Stimulated activated CD8-positive, alpha-beta memory T cell treated with anti-CD3 and anti-CD28 coated beads, Interleukin-4, amount 100 ng/mL, for 24 hours (primary cell): ENCODE results near the gene ADGRF4.
"Not testable (repeated sequence)": the region's sequence is repeated elsewhere in the genome, so short reads cannot be mapped to it uniquely, and the experiment has no call there.

Source experiments
- DNase-seq: peaks from one replicate; pipeline ENCODE4 v3.0.0-alpha.2; 2020; ENCODE audit warnings: low read depth

The ADGRF4 gene

GRCh38 chr6:47736083-47736700 is 37.8 kb downstream of the ADGRF4 start:
- DNase-seq: no peak

DNA sequence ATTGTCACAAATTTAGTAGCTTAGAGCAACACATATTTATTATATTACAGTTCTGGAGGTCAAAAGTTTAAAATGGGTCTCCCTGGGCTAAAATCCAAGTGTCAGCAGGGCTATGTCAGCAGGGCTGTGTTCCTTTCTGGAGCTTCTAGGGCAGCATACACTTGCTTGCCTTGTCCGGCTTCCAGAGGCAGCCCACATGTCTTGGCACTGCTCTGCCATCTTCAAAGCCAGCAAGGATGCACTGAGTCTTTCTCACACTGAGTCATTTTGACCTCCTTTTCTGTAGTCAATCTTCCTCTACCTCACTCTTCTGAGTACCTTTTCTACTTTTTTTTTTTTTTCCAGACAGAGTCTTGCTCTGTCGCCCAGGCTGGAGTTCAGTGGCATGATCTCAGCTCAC is 39.0 kb downstream of the ADGRF4 start:
- no peak for DNase-seq

DNA sequence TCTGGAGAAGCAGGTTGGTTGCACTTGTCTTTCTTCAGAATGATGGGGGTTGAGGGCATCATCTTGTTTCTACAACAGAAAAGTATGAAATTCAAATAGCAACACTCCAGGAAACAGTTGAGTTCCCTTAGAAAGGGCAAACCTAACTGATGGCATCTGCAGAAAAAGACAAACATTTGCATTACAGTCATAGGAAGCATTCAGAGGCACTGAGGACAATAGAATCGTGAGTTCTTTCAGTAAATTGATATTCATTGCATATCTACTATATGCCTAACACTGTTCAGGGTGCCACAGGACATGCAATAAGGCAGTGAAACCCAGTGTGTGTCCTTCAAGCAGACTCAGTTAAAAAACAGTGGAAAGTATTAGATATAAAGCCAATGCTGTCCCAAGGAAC is 42.3 kb downstream of the ADGRF4 start:
- DNase-seq: no peak

DNA sequence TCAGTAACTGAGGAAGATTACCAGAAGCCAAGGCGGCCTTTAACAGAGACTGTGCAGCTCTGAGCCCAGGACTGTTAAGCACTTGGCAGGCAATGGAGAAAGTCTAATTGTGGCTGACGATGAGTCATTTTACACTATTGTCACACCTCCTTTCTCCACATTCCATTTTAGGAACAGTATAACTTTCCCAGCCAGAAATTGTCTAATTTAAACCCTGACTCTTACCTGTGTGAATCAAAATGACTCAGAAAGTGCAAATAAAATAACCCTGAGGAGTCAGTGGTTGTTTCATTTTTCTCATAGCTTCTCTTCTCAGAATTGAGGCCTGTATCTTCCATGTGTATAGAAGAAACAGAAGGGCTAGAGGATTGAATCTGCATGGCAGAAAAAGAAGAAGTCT is 43.4 kb downstream of the ADGRF4 start:
- DNase-seq: no peak

DNA sequence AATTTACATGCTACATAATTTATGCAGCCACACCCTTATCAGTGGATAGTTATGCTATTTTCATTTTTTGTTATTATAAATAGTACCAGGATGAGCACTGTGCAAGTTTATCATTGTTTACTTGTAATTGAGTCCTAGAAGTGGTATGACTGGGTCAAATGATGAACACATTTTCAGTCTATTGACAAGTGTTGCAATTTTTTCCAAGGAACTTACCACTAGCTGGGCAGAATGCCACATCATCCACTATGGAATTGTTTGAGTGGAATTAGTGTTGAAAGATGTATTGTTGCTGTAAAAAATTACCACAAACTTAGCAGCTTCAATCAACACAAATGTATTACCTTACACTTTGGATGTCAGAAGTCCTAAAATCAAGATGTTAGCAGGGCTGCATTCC is 45.4 kb downstream of the ADGRF4 start:
- DNase-seq: no peak

GRCh38 chr6:47745269-47745668 is 46.9 kb downstream of the ADGRF4 start:
- DNase-seq: not testable (repeated sequence)

DNA sequence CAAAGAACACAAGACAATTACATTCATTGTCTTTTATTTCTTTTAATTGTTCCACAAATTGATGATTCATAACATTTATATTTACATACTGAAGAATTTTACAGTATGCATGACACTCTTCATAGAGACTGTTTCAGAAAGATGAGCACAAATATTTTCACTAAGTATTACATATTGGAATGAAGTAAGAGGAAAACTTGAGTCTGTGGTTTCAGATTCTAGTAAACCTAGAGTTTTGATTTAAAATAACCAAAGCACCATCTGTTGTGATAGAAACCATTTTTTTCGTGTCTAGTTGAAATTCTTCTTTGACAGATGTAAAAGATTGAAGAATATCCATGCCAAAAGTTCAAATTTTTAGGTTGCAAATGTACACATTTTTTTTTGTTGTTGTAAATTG is 51.4 kb downstream of the ADGRF4 start:
- DNase-seq: no peak

DNA sequence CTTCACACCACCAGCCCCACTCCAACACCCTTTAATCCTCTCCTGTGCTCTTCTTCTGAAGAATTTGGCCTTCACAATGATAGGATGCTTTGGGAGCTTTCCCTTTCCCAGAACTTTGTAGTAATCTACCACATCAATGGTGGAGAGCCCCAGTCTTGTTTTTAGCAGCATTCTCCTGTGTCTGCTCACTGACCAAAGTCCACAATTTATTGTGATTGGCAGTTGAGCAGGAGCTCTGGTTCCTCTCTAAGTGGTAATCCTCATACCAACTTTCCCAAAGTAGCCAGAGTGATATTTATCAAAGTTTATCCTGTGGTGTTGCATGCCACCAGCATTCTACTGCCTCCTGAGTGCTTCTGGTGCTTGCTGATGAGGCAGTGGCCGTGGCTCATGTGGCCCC is 54.4 kb downstream of the ADGRF4 start:
- DNase-seq: no peak

- no peak for DNase-seq
Measured at GRCh38 chr6:47759364-47759763, 61.0 kb downstream of the ADGRF4 start.

DNA sequence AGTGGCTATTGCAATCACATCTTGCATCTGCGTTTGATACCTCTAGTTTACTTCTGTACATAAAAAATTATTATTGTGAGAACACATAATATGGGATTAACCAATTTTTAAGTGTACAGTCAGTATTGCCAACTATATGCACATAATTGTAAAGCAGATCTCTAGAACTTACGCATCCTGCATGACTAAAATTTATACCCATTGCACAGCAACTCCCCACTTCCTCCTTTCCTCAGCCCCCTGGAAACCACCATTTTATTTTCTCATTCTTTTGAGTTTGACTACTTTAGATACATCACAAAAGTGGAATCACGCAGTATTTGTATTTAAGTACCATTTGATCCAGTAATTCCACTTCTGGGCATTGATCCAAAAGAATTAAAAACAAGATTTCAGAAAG is 64.1 kb downstream of the ADGRF4 start:
- no peak for DNase-seq

DNA sequence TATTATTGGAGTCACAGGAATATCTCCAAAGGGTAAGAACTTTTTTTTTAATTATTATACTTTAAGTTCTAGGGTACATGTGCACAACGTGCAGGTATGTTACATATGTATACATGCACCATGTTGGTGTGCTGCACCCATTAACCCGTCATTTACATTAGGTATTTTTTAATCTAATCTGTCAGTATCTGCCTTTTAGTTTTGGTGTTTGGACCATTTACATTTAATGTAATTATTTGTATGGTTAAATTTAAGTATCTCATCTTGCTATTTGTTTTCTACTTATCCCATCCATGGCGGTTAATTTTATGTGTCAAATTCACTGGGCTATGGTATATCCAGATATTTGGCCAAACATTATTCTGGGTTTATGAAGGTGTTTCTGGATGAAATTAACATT is 68.1 kb downstream of the ADGRF4 start:
- DNase-seq: no peak

DNA sequence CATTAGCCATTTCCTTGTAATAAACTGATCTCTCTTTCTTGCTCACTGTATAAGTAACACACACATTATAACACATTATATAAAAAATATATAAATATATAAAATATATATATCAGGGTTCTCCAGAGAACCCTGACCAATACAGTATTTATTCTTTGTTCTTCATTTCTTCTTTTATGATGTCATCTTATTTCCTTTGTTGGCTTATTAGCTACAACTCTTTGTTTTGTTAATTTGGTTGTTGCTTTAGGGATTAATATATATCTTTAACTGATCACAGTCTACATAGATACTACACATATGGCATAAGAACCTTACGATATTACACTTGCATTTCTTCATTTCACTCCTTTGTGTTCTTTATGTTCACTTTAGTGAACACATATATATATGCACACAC is 68.7 kb downstream of the ADGRF4 start:
- no peak for DNase-seq

DNA sequence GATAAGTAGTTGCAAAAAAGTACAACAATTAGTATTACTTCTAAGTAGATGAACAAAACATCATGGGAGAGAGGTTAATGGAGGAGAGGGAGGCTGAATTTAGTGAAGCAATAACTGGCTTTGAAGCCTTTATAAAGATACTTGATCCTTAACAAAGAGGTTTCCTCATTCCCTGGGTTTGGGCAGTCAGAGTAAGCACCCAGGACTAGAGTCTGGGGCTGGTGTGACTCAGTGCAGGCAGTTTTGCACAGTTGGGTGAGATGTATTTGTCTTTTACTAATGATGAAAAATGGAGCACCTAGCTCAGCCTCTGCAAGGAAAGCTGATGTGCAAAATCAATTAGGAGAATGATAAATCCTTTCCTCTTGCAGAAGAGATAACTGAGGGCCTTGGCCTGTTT is 71.6 kb downstream of the ADGRF4 start:
- no peak for DNase-seq
